Esophagus muscularis mucosa (tissue), 3 donors: ENCODE data around the gene SLC2A8.
A peak's percentile ranks its signal among the peaks of the same experiment; 100 is the strongest.

Experiments
- EP300 ChIP-seq: sonication (generic); formaldehyde crosslinking; IDR thresholded peaks from one replicate; pipeline ENCODE4 v1.6.1; 2017; ENCODE audit warnings: antibody characterized with exemption
- TF ChIP-seq, protein P1 (sequence below), 3 experiments: fragments of 200-600 bp in 2 of 3; fragments of 450-650 bp in 1 of 3; sonication (generic) in 2 of 3; IDR thresholded peaks; one replicate each; pipeline ENCODE4 v1.5.1; 2017 to 2019; ENCODE audit warnings: antibody characterized with exemption in 3 of 3, mild to moderate bottlenecking in 2 of 3, moderate library complexity in 1 of 3

DNA sequence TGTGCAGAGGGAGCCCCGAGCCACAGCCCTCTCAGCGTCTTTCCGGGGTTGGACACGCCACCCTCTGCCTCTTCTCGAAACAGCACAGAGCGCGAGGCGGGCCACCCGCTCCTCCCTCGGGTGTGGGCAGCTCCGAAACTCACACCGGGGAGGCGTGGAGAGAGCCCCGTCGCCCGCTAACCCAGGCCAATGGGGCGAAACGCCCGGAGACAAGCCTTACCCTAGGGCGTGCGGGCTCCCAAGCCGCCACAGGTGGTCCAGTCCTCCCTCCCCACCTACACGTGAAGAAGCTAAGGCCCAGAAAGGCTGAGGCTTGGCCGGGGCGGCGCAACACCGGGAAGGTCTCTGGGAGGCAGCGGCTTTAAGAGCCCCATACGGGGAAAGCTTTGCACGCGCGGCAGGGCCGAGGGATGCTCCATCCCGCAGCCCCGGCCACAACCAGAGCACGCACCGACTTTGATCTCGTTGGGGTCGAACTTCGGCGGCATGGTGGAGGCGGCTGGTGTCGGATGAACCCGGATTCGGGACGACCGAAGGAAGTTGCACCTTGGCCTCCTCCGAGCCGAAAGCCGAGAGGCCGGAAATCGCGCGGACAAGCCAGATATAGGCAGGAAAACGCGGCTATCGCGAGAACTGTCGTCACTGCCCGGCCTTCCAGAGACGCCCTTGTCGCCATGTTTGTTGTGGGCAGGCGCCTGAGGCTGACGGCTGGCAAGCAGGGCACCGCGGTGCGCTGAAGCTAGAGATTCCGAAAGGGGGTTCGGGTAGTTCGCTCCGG lies 54.0 kb downstream of the SLC2A8 start, which contains the start of the genes LRSAM1 and RPL12:
- TF ChIP-seq, protein P1, sequence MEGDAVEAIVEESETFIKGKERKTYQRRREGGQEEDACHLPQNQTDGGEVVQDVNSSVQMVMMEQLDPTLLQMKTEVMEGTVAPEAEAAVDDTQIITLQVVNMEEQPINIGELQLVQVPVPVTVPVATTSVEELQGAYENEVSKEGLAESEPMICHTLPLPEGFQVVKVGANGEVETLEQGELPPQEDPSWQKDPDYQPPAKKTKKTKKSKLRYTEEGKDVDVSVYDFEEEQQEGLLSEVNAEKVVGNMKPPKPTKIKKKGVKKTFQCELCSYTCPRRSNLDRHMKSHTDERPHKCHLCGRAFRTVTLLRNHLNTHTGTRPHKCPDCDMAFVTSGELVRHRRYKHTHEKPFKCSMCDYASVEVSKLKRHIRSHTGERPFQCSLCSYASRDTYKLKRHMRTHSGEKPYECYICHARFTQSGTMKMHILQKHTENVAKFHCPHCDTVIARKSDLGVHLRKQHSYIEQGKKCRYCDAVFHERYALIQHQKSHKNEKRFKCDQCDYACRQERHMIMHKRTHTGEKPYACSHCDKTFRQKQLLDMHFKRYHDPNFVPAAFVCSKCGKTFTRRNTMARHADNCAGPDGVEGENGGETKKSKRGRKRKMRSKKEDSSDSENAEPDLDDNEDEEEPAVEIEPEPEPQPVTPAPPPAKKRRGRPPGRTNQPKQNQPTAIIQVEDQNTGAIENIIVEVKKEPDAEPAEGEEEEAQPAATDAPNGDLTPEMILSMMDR (IDR thresholded peaks at IDR 0.05), result peak in 2 of 3 experiments; percentile 18 to 21
- no peak for TF ChIP-seq EP300
